ENCODE data around the gene DNAJB5.
A peak's percentile ranks its signal among the peaks of the same experiment; 100 is the strongest.
"Not testable (repeated sequence)": the region's sequence is repeated elsewhere in the genome, so short reads cannot be mapped to it uniquely, and the experiment has no call there.

Gene DNAJB5

DNA sequence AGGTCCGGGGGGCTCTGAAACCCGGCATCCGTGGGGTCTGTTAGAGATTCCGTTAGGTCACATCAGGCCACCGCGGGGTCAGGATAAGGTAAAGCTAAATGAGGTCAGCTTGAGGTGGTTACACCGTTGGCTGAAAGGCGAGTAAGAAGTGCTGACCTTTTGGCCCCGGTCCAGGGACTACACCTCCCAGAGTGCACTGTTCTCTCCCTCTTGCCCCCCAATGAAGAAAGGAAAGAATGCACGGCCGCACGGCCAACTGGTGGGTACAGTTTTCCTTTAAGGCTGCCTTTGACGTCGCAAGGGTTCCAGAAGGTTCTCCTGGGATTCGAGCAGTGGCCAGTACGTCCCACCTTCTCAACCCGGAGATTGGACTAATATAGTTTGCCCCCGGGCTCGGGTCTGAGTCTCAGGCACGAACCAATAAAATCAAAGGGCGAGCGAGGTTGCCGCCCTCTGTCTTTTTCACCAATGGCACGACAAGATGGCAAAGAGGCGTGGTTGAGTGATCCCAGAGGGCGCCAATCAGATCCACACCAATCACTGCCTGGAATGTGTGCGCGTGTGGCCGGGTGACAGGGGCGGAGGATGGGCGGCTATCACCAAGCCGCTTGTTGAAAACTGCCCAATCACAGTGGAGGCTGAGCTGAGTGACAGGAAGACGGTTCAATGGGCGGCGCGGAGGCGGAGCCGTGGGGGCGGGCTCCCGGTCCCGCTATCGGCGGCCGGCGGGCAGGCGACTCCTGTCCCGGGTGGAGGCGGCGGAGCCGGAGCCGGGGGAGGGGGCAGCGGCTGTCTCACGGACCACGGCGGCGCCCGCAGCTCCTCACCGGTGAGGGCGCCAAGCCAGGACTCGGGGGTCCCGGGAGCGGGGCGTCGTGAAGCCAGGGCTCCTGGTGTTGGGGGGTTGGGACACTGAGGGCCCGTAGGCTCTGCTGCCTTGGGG, at the start of gene DNAJB5:
TSS of gene DNAJB5 (plus strand) at position 743 of the 943 bp plus-strand sequence. CDS start 886 bp downstream, outside the sequence.
- peak; percentile 94 to 97 for DNase-seq

DNA sequence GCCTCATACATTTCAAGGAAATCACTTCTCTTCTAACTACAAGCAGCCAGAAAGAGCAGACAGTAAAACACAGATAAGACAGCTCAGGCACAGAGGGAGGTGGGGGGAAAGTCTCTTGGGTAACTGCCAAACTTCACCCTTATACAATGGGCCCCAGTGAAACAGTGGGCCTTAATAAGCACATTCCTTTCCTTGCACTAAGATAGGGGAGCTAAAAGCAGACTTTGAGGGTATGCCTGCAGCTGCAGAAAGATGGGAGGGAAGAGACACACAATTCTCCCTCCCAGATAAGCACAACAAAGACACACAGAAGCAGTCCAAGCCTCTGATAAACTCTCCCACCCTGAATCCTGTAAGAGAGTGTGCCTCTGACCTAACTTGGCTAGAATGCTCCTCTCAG, 49.6 kb upstream of the DNAJB5 start:
- DNase-seq, result not testable (repeated sequence)

DNA sequence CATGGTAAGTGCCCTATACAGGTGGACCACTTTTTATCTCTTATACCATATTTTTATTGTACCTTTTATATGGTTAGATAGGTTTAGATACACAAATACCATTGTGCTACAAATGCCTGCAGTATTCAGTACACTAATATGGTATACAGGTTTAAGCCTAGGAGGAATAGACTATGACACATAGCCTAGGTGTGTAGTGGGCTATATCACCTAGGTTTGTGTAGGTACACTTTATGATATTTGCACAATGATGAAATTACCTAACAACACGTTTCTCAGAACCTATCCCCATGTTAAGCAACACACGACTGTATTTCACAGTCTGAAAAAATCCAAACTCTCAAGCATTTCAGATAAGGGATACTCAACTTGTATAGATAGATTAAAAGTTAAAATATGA, 41.1 kb upstream of the DNAJB5 start:
- DNase-seq, result no peak

- no peak for DNase-seq
Measured at GRCh38 chr9:34954225-34954624, 35.3 kb upstream of the DNAJB5 start.

DNA sequence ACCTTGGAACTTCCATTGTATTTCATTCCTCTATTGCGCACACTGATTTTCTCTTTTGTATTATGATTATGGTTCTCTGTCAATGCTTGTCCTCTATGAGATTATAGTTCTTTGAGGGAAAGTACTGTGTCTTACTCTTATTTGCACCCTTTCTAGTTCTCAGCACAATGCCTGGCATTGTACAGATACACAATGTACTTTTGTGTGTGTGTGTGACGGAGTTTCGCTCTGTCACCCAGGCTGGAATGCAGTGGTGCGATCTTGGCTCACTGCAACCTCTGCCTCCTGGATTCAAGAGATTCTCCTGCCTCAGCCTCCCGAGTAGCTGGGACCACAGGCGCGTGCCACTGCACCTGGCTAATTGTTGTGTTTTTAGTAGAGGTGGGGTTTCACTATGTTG, 33.5 kb upstream of the DNAJB5 start:
- not testable (repeated sequence) for DNase-seq

DNA sequence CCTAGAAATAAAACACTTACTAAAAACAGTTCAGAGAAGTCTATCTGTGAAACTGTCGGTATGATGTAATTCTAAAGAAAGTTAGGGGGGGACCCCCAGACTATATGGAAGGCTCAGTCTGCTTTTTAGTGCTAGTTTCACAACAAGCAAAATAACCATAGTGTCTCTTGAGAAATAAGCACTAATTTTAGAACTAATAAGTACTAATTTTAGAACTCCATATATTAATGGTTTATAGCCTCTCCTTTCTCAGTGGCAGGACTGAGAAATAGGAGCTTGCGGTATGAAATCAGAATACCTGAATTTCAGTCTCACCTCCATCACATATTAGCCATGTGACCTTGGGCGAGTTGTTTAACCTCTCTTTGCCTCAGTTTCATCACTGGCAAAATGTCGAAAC, 32.9 kb upstream of the DNAJB5 start:
- no peak for DNase-seq

DNA sequence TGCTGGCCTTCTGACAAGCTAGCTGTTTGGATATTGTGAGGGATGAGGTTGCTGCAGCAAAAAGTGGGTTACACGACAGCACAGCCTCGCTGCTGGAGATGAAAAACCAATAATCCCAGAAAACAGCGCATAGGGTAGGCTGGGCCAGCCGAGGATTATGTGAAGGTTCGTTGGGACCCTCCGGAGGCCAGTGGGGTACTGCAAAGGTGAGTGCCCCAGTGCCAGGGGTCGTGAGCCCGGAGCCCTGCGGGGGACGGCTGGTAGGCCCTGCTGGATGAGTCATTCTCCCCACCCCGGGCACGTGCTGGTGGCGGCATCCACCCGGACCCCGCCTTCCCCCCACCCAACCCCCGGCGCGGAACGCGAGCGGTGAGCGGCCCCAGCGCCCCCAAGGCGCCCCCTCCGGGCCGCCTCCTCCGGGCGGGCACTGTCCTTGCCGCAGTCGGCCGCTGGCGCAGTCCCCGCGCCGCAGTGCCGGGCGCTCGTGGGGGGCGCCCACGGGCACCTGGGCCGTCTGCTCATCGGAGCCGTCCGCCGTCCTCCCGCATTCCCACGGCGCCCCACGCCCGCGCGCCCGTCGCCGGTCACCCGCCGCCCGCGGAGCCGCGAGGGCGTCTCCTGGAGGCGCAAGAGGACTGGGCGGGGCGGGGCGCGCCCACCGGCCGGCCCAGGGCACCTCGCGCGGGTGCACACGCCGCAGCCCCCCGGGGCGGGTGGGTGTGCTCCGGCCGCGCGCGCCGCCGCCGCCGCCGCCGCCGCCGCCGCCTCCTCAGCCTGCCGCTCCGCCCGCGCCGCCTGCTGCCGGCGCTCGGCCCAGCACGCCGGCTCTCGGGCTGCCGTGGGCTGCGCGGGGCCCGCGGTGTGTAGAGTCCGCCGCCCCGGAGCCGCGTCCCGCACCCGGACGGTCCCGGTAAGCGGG, 31.8 kb upstream of the DNAJB5 start, which contains the start of gene PHF24:
TSS of gene PHF24 (plus strand) at position 794 of the 919 bp plus-strand sequence. CDS start 13,014 bp downstream, outside the sequence.
- no peak for DNase-seq

DNA sequence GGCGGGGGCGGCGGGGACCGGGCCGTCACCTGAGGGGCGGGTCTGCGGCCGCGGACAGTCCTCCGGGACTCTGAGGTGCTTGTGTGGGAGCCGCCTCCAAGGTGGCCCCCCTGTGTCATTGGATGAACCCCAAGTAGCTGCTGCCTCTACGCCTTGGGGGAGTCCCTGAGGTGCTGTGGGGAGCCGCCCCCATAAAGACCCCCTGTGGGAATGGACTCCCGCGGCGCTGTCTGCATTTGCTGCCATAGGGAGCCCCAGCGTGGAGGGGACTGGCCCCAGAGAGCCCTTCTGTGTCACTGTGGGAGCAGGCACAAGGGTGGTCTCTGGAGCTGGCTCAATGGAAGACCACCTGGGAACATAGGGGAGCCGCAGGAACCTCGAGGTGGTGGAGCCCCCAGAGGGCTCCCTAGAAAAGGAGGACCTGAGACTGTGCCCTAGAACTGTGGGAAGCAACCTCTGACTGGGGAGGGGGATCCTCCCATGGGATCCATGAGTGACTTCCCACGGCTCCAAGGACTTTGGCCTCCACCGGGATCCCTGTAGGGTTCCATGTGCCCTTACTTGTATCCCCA, 31.0 kb upstream of the DNAJB5 start:
- no peak for DNase-seq

DNA sequence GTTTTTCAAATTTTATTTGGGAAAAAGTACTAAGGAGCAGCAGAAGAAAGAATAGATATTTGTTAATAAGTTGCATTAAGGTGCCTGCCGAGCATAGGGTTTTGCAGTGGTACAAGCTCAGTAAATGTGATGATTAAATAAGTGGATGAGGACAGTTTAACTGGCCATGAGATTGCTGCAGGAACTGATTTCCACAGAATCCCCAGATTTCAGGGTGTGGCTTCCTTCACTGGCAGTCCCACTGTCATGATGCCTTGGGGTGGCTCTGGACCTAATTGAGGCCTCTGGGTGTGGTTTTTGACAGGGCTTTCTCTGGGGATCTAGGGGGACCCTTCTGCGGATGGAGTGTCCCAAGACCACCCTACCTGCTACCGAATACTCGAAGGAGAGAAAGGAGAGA, 30.1 kb upstream of the DNAJB5 start:
- DNase-seq, result no peak

DNA sequence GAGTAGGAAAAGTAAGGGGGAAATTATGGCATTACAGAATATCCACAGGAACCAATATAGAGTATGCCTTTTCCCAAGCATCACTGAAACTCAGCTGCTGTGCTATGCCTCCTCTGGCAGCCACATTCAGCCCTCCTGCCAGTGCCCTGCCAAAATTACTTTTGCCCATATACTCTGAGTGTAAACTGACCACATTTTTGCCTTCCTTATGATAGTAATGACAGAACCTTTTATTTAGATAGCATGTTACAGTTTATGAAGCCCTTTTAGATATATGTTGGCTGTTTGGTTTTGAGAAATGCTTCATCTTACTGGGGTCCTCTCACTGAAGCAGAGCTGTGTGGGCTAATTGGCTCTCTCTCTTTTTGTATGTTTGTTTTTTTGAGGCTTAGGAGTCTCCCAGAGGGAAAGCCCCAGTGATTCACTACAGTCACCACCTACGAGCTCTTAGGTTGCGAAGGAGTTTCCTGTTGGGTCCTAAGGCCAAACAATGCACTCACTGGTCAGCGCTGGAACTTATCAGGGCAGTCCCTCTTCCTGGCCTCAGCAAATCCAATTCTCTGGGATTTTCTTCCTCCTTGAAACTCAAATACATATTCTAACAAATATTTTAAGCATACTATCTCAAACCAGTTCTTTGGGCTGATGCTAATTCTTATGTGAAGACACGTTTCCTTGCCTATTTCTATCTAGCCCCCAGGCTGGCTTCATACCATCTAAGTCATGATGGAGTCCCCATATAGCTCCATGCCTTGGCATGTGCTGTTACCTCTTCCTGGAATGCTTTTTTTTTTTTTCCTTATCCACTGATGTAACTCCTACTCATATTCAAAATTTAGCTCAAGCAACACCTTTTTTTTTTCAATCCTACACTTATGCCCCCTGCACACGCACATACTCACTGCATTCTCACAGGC, 27.7 kb upstream of the DNAJB5 start:
- DNase-seq, result no peak

- DNase-seq, result no peak
Measured at GRCh38 chr9:34962546-34962945, 27.0 kb upstream of the DNAJB5 start.

DNA sequence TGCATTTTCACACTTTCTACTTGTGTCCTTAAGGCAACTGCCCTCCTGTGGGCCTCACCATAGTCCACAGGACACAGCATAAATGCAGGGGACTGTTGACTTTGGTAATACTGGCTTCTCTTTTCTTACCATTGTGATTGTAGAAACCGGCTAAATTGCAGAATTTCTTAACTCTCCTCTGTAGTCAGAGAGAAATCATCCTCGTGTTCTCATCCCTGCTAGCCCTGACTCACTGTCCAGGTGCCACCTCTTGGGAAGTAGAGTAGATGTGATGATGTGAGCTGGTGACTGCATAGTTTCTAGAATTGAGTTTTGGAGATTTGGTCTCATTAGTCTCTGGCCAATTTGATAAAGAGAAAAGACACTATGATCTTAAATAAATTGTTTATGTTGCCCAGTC, 26.0 kb upstream of the DNAJB5 start:
- DNase-seq, result no peak

- no peak for DNase-seq
Measured at GRCh38 chr9:34964458-34964857, 25.1 kb upstream of the DNAJB5 start.

- DNase-seq, result no peak
Measured at GRCh38 chr9:34971146-34971811, 18.3 kb upstream of the DNAJB5 start.

DNA sequence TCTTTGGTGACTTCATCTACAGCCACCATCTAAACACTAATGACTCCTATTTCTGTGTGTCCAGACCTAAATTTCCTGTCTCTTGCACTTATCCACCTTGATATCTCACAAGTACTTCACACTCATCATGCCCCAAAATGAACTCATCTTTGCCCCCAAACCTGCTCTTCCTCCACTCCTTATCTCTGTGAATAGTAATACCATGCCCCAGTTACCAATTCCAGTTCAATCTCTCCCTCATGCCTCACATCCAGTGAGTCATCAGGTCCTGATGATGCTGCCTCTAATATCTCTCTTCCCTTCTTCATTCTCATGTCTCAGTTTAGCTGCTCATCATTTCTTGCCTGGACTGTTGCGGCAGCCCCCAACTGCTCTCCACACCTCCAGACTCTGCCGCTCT, 14.9 kb upstream of the DNAJB5 start:
- DNase-seq, result no peak

GRCh38 chr9:34976441-34976840, 13.1 kb upstream of the DNAJB5 start:
- DNase-seq, result no peak

DNA sequence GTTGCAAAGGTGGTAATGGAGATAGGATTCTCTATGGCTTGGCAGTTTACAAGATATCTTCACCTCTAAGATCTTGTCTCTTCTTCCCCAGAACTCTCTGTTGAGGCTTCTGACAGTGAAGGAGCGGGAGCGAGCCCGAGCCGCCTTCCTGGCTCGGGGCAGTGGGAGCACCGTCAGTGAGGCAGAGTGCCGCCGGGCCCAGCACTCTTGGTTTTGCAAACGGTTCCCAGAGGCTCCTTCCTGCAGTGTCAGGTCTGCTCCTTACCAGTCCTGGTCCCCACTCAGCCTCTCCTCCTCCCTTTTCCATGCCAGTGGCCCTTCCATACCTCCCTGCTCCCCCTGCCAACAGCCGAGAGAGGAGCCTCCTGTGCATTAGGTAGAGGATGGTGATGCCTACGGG, 12.6 kb upstream of the DNAJB5 start:
- DNase-seq, result no peak

DNA sequence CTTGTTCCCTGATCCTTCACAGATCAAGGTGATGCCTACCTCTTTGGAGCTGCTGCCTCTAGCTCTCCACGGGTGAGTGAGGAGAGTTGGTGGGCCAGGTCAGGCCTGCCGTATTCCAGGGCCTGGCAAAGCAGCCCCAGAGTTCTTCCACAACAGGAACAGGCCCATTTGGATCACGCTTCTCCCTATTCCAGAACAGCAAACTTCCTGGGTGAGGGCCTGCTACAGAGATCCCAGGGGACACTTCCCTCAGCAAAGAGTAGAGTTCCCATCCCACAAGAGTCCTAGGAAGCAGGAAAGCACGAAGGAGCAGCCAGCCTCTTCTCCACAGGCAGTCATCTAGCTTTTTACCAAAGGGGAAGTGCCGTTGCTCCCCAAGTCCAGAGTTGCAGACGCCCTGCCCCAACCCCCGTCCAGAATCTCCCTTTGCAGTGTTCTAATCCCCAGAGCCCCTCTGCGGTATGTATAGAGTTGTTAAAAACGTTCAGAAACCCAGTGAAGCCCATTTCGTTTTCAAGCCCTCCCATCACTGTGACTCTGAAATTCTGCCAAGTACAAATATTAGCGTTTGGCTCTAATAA, 9.3 kb upstream of the DNAJB5 start:
- no peak for DNase-seq

GRCh38 chr9:34982361-34982760, 7.2 kb upstream of the DNAJB5 start:
- peak; percentile 90 to 92 for DNase-seq

DNA sequence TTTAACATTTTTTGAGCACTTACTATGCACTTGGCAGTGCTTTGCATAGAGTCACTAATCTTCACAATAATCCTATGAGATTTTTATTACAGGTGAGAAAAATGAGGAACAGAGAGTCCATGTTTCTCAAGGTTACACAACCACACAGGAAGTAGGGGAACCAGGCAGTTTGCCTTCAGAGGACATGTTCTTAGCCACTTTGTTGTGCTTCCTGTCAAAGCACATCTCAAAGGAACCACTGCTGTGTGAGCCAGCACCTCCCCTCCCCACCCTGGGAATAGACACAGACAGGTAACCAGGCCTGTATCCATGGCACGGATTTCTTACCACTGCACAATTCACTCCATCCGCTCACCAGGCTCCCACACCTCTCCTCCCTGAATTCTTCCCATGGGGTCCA, 6.3 kb upstream of the DNAJB5 start:
- DNase-seq, result peak; percentile 46 to 68

- DNase-seq, result peak; percentile 10 to 15
Measured at GRCh38 chr9:34984049-34984448, 5.5 kb upstream of the DNAJB5 start.
